Endothelial cell (in vitro differentiated cells): ENCODE data around the gene METAP2. TPM values are rescaled to one million over a fixed set of nuclear protein-coding genes. Genes with fewer than 3 reads are reported as not detected.

Experiments
- DNase-seq: peaks from one replicate; pipeline ENCODE4 v3.0.0; 2021; ENCODE audit warnings: low spot score
- H3K27ac Mint-ChIP-seq: one replicate; pipeline ENCODE4 v1.8.0; 2021; ENCODE audit warnings: mixed read lengths, inconsistent platforms; ENCODE audit not compliant: unreplicated experiment
- H3K27me3 Mint-ChIP-seq: one replicate; pipeline ENCODE4 v1.8.0; 2021; ENCODE audit warnings: mild to moderate bottlenecking, moderate library complexity, mixed read lengths, inconsistent platforms; ENCODE audit not compliant: unreplicated experiment
- H3K36me3 Mint-ChIP-seq: one replicate; pipeline ENCODE4 v1.8.0; 2021; ENCODE audit warnings: mild to moderate bottlenecking, low read depth, mixed read lengths, inconsistent platforms; ENCODE audit not compliant: unreplicated experiment
- H3K4me1 Mint-ChIP-seq: one replicate; pipeline ENCODE4 v1.8.0; 2021; ENCODE audit warnings: mild to moderate bottlenecking, mixed read lengths, inconsistent platforms; ENCODE audit not compliant: unreplicated experiment
- H3K4me3 Mint-ChIP-seq: one replicate; pipeline ENCODE4 v1.8.0; 2021; ENCODE audit warnings: mild to moderate bottlenecking, mixed read lengths, inconsistent platforms; ENCODE audit not compliant: unreplicated experiment
- H3K9me3 Mint-ChIP-seq: one replicate; pipeline ENCODE4 v1.8.0; 2021; ENCODE audit warnings: mixed read lengths, inconsistent platforms; ENCODE audit not compliant: unreplicated experiment
- total RNA-seq: library from RNA; stranded (reverse); fragmentation: NEBNext Ultra II Directional; extraction: Animal tissue kit (Norgen Biotek cat#: 25700); gene quantifications from one replicate; pipeline ENCODE4 v1.2.1, GENCODE V29; 2021; ENCODE audit not compliant: unreplicated experiment
- TF ChIP-seq, protein P1 (sequence below): fragments of 200-600 bp; sonication (generic); IDR thresholded peaks from one replicate; pipeline ENCODE4 v1.5.0; 2021; ENCODE audit warnings: antibody characterized with exemption; ENCODE audit not compliant: unreplicated experiment

Gene METAP2
- total RNA-seq, 1 donor from 2014 or later = 69.6 TPM

DNA sequence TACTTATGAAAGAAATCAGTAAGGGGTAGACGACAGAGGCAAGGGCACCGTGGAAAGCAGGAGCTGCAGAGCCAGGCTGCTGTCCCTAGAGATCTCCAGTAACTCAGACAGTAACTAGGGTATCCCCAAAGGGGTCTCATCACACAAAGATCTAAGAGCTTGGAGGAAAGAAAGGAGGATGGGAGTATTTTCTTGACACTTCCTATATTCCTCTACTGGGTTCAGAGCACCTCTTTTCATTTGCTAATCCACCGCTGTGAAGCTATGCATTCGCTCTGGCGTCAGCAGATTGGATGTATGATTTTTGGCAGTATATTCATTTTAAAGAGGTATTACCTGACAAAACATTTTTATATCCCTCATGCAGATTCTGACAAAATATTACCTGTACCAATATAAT lies 64.7 kb downstream of the METAP2 start:
- H3K27ac Mint-ChIP-seq = no peak overlapping the region

DNA sequence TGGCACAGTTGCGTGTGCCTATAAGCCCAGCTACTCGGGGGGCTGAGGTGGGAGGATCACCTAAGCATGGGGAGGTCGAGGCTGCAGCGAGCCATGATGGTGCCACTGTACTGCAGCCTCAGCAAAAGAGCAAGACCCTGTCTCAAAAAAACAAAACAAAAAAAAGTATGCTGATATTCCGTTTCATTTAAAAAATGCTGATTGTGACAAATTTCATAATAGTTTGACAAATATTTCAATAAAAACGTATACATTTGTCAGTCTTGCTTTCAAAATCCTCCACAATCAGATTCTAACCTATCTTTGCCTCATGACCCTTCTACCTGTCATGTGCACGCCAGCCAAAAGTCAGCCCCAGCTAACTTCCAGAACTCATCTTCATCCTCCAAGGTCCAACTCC lies 67.5 kb downstream of the METAP2 start:
- H3K4me1 Mint-ChIP-seq = peaks cover 12% of the 10 kb centered on the region
- H3K36me3 Mint-ChIP-seq = no peaks in the 10 kb centered on the region
- TF ChIP-seq, protein P1, sequence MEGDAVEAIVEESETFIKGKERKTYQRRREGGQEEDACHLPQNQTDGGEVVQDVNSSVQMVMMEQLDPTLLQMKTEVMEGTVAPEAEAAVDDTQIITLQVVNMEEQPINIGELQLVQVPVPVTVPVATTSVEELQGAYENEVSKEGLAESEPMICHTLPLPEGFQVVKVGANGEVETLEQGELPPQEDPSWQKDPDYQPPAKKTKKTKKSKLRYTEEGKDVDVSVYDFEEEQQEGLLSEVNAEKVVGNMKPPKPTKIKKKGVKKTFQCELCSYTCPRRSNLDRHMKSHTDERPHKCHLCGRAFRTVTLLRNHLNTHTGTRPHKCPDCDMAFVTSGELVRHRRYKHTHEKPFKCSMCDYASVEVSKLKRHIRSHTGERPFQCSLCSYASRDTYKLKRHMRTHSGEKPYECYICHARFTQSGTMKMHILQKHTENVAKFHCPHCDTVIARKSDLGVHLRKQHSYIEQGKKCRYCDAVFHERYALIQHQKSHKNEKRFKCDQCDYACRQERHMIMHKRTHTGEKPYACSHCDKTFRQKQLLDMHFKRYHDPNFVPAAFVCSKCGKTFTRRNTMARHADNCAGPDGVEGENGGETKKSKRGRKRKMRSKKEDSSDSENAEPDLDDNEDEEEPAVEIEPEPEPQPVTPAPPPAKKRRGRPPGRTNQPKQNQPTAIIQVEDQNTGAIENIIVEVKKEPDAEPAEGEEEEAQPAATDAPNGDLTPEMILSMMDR = no peak
- no peak overlapping the region for H3K4me3 Mint-ChIP-seq
- no peaks in the 10 kb centered on the region for H3K9me3 Mint-ChIP-seq
- no peak overlapping the region for H3K27ac Mint-ChIP-seq
- H3K27me3 Mint-ChIP-seq = no peaks in the 10 kb centered on the region
- DNase-seq = no peak

More for the DNA sequence above, 64.7 kb downstream of the METAP2 start:
- Mint-ChIP-seq H3K27me3 (no peaks in the 10 kb centered on the region), H3K36me3 (no peaks in the 10 kb centered on the region), H3K4me1 (peaks cover 5% of the 10 kb centered on the region), H3K4me3 (no peak overlapping the region), H3K9me3 (no peaks in the 10 kb centered on the region)
- TF ChIP-seq, protein P1 = no peak
- DNase-seq = no peak

DNA sequence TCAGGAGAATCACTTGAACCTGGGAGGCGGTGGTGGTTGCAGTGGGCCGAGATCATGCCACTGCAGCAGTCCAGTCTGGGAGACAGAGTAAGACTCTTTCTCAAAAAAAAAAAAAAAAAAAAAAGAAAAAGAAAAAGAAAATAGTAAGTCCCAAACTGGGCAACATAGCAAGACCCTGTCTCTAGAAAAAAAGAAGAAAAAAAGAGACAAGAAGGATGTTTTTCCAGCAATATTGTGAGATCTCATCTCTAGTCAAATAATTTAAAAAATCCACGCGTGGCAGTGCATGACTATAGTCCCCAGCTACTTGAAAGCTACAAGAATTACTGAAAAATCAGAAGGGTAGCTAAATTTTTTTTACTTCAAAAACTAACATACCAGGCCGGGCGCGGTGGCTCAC lies 69.4 kb downstream of the METAP2 start:
- Mint-ChIP-seq H3K27ac (no peak overlapping the region), H3K9me3 (no peaks in the 10 kb centered on the region), H3K36me3 (no peaks in the 10 kb centered on the region), H3K4me1 (peaks cover 22% of the 10 kb centered on the region), H3K27me3 (peaks cover 5% of the 10 kb centered on the region), H3K4me3 (no peak overlapping the region)
- TF ChIP-seq, protein P1 = no peak
- no peak for DNase-seq

DNA sequence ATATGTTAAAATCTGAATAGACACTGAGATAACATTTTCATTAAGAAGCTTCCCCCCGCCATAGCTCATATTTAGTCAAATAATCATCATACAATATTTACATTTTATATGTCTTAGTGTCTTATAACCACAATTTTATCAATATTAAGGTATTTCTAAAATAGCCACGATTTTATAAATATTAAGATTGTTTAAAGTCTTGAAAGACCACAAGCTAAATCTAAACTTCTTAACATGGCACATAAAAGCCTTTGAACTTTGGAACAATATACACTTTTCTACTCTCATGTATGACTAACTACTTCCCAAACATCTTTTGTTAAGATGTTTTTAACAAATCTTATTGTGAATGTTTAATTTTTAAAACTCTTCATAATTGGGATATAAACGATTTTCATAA lies 70.8 kb downstream of the METAP2 start:
- DNase-seq = no peak
- TF ChIP-seq, protein P1 = no peak
- H3K27ac Mint-ChIP-seq = no peak overlapping the region
- H3K4me1 Mint-ChIP-seq = peaks cover 20% of the 10 kb centered on the region
- H3K27me3 Mint-ChIP-seq = peaks cover 5% of the 10 kb centered on the region
- no peaks in the 10 kb centered on the region for H3K9me3 Mint-ChIP-seq
- peaks cover 4% of the 10 kb centered on the region for H3K36me3 Mint-ChIP-seq
- no peak overlapping the region for H3K4me3 Mint-ChIP-seq

DNA sequence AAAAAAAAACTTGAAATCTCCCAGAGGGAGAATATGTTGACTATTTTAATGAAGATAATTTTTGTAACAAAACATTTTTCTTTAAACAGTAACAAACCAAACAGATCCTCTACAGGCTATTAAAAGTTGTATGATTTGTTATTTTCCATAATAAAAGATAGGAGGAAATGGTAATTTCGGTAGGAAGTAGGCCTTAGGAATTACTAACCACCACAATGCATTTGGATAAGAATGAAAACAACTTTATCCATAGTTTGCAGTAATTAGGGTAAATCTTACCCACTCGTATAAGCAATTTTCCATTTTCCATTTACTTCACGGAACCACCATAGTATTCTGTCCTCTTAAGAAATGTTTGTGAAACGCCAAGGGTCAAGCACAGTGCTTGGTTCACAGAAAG lies 71.4 kb downstream of the METAP2 start:
- peaks cover 5% of the 10 kb centered on the region for H3K27me3 Mint-ChIP-seq
- no peaks in the 10 kb centered on the region for H3K9me3 Mint-ChIP-seq
- TF ChIP-seq, protein P1 = no peak
- no peak overlapping the region for H3K4me3 Mint-ChIP-seq
- peaks cover 20% of the 10 kb centered on the region for H3K4me1 Mint-ChIP-seq
- H3K36me3 Mint-ChIP-seq = peaks cover 4% of the 10 kb centered on the region
- peak overlapping the region; percentile 82 for H3K27ac Mint-ChIP-seq
- DNase-seq = no peak
